Measurements from ENCODE around the gene TLE1.
A peak's percentile ranks its signal among the peaks of the same experiment; 100 is the strongest.
"Not testable (repeated sequence)": the region's sequence is repeated elsewhere in the genome, so short reads cannot be mapped to it uniquely, and the experiment has no call there.

TLE1 gene

GRCh38 chr9:81689343-81690175, at the start of gene TLE1:
Gene TLE1 (minus strand): TSS chr9:81689547. CDS start chr9:81688240, 1,307 bp downstream.
- Mint-ChIP-seq H3K27me3 (peaks cover 26% of the 10 kb centered on the region), H3K27ac (peak within 1 kb of the TSS; percentile 75), H3K36me3 (peaks cover 5% of the 10 kb centered on the region), H3K4me3 (peak within 1 kb of the TSS; percentile 82), H3K4me1 (peaks cover 17% of the 10 kb centered on the region), H3K9me3 (no peaks in the 10 kb centered on the region)
- CTCF ChIA-PET: no interaction called here
- DNase-seq: peak; percentile 83

DNA sequence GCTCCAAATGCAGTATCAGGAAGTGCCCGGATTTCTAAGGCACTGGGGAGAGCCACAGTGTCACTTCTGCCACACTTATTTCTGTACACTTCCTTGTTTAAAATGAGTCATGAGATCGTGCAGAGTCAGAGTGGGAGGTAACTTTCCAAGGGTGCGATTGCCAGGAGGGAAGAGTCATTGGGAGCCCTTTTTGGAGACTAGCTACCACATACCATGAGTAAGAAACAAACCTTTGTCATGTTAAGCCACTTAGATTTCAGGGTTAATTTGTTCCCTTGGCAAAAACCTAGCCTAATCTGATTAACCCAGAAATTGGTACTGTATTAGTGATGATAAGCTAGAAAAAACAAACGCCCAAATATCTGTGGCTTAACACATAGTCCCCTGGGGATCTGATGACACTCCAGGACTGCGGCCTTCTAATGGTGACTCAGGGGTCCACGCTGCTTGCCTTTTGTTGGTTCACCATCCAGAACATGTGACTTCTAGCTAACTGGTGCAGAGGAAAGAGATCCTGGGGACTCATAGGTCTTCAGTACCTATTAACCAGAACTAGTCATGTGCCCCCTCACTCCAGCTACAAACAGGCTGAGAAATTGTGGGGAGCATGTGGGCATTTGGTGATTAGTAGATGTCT, 48.6 kb upstream of the TLE1 start:
- CTCF ChIA-PET: no interaction called here
- DNase-seq: no peak
- H3K27me3 Mint-ChIP-seq: no peaks in the 10 kb centered on the region
- H3K36me3 Mint-ChIP-seq: no peaks in the 10 kb centered on the region
- H3K4me1 Mint-ChIP-seq: no peaks in the 10 kb centered on the region
- H3K9me3 Mint-ChIP-seq: peaks cover 3% of the 10 kb centered on the region
- H3K4me3 Mint-ChIP-seq: no peak overlapping the region
- no peak overlapping the region for H3K27ac Mint-ChIP-seq

GRCh38 chr9:81730498-81730897, 41.2 kb upstream of the TLE1 start:
- not testable (repeated sequence) for H3K4me1 Mint-ChIP-seq, H3K36me3 Mint-ChIP-seq, H3K9me3 Mint-ChIP-seq, H3K27ac Mint-ChIP-seq, DNase-seq, H3K4me3 Mint-ChIP-seq, H3K27me3 Mint-ChIP-seq
- CTCF ChIA-PET: interaction anchor here (0.7 kb wide), 1 partner anchor 13 kb away, joined by 3 read pairs; no protein-coding TSS in a partner anchor

DNA sequence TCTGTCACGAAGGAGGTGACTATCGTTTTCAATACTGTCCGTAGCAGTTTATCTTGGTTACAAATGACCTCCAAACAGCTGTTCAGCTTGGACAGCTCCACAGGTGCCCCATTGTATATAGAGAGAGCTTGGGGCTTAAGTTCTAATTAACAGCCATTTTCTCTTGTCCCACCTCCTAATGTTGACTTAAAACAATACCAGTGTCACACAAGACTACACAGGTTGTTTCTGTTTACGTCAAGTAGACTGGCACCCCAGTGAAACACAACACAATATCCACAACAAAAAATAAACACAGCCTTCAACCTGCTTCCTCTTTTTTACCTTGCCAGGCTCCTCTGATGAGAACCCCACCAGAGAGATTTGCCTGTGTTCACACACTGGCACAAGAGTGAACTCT, 39.8 kb upstream of the TLE1 start:
- no peak overlapping the region for H3K4me3 Mint-ChIP-seq
- H3K9me3 Mint-ChIP-seq: peaks cover 6% of the 10 kb centered on the region
- DNase-seq: no peak
- no peaks in the 10 kb centered on the region for H3K36me3 Mint-ChIP-seq
- no peaks in the 10 kb centered on the region for H3K27me3 Mint-ChIP-seq
- no peak overlapping the region for H3K27ac Mint-ChIP-seq
- no peaks in the 10 kb centered on the region for H3K4me1 Mint-ChIP-seq
- CTCF ChIA-PET: no interaction called here

DNA sequence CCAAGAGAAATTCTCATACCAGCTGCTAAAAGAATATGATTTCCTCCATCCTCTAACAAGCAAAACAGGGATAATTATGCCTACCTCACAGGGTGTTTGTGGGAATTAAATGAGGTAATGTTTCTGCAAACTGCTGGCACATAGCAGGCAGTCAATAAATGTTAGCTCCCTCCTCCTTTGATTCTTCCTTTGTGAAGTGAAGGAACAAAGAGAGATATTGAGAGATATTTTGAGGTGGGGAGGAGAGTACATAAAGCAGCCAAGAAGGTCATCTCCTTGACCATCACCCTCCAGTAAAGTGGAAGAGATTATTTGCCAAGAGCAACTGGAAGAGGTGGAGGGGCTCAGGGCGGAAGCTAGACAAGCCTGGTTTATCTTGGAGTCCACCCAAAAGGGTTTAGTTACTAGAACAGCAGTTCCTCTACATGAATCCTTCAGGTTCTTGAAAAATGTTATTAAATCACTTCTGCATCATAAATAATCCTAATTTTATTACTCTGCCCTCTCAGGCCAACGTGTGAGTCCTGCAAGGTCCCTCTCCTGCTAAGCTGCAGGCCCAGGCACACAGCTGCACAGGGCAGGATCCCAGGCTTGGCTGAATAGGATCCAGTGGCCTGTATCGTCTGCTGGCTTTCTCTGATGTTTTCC, 35.0 kb upstream of the TLE1 start:
- peaks cover 3% of the 10 kb centered on the region for H3K9me3 Mint-ChIP-seq
- no peak for DNase-seq
- CTCF ChIA-PET: no interaction called here
- no peaks in the 10 kb centered on the region for H3K4me1 Mint-ChIP-seq
- no peaks in the 10 kb centered on the region for H3K36me3 Mint-ChIP-seq
- H3K4me3 Mint-ChIP-seq: no peak overlapping the region
- H3K27me3 Mint-ChIP-seq: no peaks in the 10 kb centered on the region
- H3K27ac Mint-ChIP-seq: no peak overlapping the region

DNA sequence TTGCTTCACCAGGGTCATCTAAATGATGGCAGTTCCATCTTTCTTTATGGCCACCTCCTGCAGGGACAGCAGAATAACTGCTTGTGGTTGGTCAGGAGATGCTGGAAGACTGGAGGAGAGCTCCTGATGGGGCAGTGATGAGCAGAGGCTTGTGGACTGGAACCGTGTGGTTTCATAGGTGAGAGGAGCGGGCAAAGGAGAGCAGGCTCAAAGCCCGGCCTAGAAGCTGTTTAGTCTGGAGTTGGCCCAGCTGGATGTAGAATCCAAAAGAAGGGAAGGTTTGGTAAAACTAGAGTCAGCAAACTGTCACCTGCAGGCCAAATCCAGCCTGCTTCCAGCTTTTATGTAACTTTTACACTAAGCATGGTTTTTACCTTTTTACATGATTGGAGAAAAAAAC, 32.9 kb upstream of the TLE1 start:
- no peak for DNase-seq
- no peaks in the 10 kb centered on the region for H3K36me3 Mint-ChIP-seq
- H3K27me3 Mint-ChIP-seq: no peaks in the 10 kb centered on the region
- no peak overlapping the region for H3K27ac Mint-ChIP-seq
- H3K9me3 Mint-ChIP-seq: no peaks in the 10 kb centered on the region
- CTCF ChIA-PET: no interaction called here
- H3K4me3 Mint-ChIP-seq: no peak overlapping the region
- no peaks in the 10 kb centered on the region for H3K4me1 Mint-ChIP-seq

GRCh38 chr9:81720450-81721086, 31.2 kb upstream of the TLE1 start:
- DNase-seq: no peak
- H3K27ac Mint-ChIP-seq: no peak overlapping the region
- H3K4me3 Mint-ChIP-seq: no peak overlapping the region
- H3K9me3 Mint-ChIP-seq: no peaks in the 10 kb centered on the region
- no peaks in the 10 kb centered on the region for H3K36me3 Mint-ChIP-seq
- no peaks in the 10 kb centered on the region for H3K4me1 Mint-ChIP-seq
- no peaks in the 10 kb centered on the region for H3K27me3 Mint-ChIP-seq
- CTCF ChIA-PET: no interaction called here

DNA sequence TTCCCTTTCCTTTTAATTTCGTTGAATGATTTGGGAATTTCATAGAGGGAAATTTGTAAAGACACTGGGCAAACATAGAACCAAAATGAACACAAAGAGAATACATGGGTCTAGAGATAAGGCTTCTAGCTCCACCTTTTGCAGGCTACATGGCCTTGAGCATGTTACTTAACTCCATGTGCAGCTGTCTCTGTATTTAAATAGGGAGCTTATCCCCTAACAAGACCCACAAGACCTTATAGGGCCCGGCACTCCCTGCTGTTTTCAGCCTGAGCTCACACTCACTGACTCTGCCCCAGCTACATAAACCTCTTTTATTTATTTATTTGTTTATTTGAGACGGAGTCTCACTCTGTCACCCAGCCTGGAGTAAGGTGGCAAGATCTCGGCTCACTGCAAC, 30.6 kb upstream of the TLE1 start:
- Mint-ChIP-seq H3K36me3 (no peaks in the 10 kb centered on the region), H3K9me3 (no peaks in the 10 kb centered on the region), H3K4me3 (no peak overlapping the region), H3K27me3 (no peaks in the 10 kb centered on the region), H3K27ac (no peak overlapping the region), H3K4me1 (no peaks in the 10 kb centered on the region)
- no peak for DNase-seq
- CTCF ChIA-PET: no interaction called here

DNA sequence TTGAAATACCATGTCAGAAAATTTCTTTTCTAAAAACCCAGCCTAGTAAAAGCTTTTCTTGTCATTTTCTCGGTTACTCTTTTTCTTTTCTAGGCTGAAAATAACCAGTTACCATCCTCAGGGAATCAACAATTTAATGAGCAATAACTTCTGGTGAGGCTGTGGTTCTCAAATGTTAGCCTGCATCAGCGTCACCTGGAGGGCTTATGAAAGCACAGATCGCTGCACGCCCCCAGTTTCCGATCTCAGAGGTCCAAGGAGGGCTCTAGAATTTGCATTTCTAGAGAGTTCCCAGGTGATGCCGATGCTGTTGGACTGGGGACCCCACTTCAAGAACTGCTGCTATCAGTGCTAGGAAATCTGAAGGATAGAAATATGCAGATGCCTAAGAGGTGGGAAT, 28.9 kb upstream of the TLE1 start:
- H3K36me3 Mint-ChIP-seq: no peaks in the 10 kb centered on the region
- no peaks in the 10 kb centered on the region for H3K27me3 Mint-ChIP-seq
- H3K9me3 Mint-ChIP-seq: no peaks in the 10 kb centered on the region
- no peak overlapping the region for H3K4me3 Mint-ChIP-seq
- H3K4me1 Mint-ChIP-seq: no peaks in the 10 kb centered on the region
- H3K27ac Mint-ChIP-seq: no peak overlapping the region
- CTCF ChIA-PET: no interaction called here
- DNase-seq: no peak

DNA sequence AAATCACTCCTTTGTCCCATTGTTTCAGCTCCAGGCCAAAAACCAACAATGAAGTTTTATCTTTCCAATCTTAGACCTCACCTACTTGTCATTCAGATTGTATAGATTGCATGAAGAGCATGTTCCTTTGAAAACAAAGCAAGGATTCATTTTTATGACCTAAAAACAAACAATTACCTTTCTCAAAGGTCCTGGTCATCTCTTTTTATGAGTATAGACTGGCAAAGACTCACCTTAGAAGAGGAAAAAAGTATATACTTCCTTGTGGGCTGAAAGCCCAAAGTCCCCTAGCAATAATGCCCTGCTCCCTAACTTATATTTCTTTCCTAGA, 28.4 kb upstream of the TLE1 start:
- no peak for DNase-seq
- Mint-ChIP-seq H3K27me3 (no peaks in the 10 kb centered on the region), H3K4me1 (no peaks in the 10 kb centered on the region), H3K36me3 (no peaks in the 10 kb centered on the region), H3K9me3 (no peaks in the 10 kb centered on the region), H3K4me3 (no peak overlapping the region), H3K27ac (no peak overlapping the region)
- CTCF ChIA-PET: interaction anchor here (0.6 kb wide), 1 partner anchor 12 kb away, joined by 3 read pairs; no protein-coding TSS in a partner anchor

GRCh38 chr9:81717061-81717746, 27.9 kb upstream of the TLE1 start:
- Mint-ChIP-seq H3K9me3 (no peaks in the 10 kb centered on the region), H3K36me3 (no peaks in the 10 kb centered on the region), H3K4me3 (no peak overlapping the region), H3K27ac (no peak overlapping the region), H3K4me1 (no peaks in the 10 kb centered on the region), H3K27me3 (no peaks in the 10 kb centered on the region)
- CTCF ChIA-PET: interaction anchor here (0.6 kb wide), 1 partner anchor 13 kb away, joined by 3 read pairs; no protein-coding TSS in a partner anchor
- DNase-seq: no peak

GRCh38 chr9:81716409-81716808, 27.1 kb upstream of the TLE1 start:
- DNase-seq: no peak
- no peaks in the 10 kb centered on the region for H3K36me3 Mint-ChIP-seq
- no peak overlapping the region for H3K4me3 Mint-ChIP-seq
- no peak overlapping the region for H3K27ac Mint-ChIP-seq
- CTCF ChIA-PET: no interaction called here
- no peaks in the 10 kb centered on the region for H3K4me1 Mint-ChIP-seq
- no peaks in the 10 kb centered on the region for H3K27me3 Mint-ChIP-seq
- no peaks in the 10 kb centered on the region for H3K9me3 Mint-ChIP-seq

- H3K4me1 Mint-ChIP-seq: no peaks in the 10 kb centered on the region
- no peaks in the 10 kb centered on the region for H3K36me3 Mint-ChIP-seq
- no peak overlapping the region for H3K27ac Mint-ChIP-seq
- CTCF ChIA-PET: no interaction called here
- H3K9me3 Mint-ChIP-seq: no peaks in the 10 kb centered on the region
- DNase-seq: no peak
- H3K27me3 Mint-ChIP-seq: no peaks in the 10 kb centered on the region
- no peak overlapping the region for H3K4me3 Mint-ChIP-seq
These were observed 16.2 kb upstream of the TLE1 start for GRCh38 chr9:81705578-81705977.

DNA sequence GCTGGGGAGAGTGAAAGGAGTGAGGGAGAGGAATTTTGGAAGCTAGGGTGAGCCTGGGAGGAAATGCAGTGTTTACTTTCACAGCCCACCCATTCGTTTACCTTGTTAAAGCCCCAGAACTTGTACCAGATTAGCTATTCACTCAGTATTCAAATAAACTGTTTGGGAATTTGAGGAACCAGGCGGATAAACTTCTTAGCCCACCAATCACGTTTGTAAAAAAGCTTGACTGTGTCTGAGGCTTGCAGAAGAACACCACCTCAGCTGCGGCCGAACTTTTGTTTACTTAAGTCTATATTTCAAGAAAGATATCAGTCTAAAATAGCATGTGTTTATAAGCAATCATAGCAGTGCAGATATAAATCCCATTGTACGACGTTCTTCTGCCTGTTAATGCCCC, 5.2 kb upstream of the TLE1 start:
- CTCF ChIA-PET: no interaction called here
- Mint-ChIP-seq H3K4me3 (no peak overlapping the region), H3K36me3 (peaks cover 3% of the 10 kb centered on the region), H3K27me3 (peaks cover 25% of the 10 kb centered on the region), H3K27ac (no peak overlapping the region), H3K4me1 (peaks cover 7% of the 10 kb centered on the region), H3K9me3 (no peaks in the 10 kb centered on the region)
- DNase-seq: no peak

Data from activated naive CD4-positive, alpha-beta T cell treated with anti-CD3 and anti-CD28 coated beads, Interleukin-2, amount 10 ng/mL, durations not matched to agents 7 days and 5 days (primary cell).